Stimulated activated CD4-positive, alpha-beta T cell treated with anti-CD3 and anti-CD28 coated beads, Interleukin-1b, Interleukin-23, amount 100 ng/mL, for 24 hours (primary cell): ENCODE data around the gene MRPL44.

Experiments
- DNase-seq, 4 experiments: peaks; one replicate each; pipeline ENCODE4 v3.0.0-alpha.2; 2020; ENCODE audit warnings: low read depth in 4 of 4, low spot score in 1 of 4

The MRPL44 gene

GRCh38 chr2:223957092-223957851 is at the start of gene MRPL44:
TSS of gene MRPL44 (plus strand) at chr2:223957463. CDS start at chr2:223957473, 10 bp downstream.
- DNase-seq: peak; percentile 92 to 97 (median 96)

- DNase-seq: no peak
Observed at GRCh38 chr2:223908304-223908998, 48.8 kb upstream of the MRPL44 start.

DNA sequence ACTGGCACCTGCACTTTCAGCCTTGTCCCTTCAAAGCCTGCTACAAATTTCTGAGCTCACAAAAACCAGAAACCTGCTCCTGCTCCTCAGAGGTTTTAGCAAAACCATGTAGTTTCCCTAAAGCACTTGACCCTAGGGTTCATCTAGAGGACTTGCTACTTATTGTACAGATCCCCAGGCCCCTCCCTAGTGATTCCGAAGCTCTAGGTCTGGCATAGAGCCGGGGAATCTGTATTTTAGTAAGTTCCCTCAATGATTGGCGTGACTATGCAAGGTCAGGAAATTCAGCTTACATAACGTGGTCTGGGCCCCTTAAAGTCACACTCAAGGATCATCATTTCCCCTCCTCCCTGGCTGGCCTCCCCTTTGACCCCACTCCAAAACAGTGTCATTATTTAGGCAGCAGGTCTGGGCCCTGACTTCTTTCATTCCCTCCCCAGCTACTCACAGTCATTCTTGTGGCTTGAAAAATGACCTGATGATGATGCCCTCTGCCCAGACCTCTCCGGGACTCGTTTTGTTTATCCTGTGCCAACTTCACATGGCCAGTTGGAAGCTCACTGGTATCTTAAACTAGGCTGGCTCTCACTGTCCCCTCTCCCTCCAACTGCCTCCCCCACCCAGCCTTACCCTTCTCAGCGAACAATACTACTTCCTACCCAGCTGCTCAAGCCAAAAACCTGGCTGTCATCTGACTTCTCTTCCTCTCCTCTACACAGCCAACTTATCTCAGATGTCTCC is 48.1 kb upstream of the MRPL44 start:
- no peak for DNase-seq

GRCh38 chr2:223914324-223914723 is 42.9 kb upstream of the MRPL44 start:
- no peak for DNase-seq

- DNase-seq: no peak
Observed at GRCh38 chr2:223915071-223915470, 42.2 kb upstream of the MRPL44 start.

DNA sequence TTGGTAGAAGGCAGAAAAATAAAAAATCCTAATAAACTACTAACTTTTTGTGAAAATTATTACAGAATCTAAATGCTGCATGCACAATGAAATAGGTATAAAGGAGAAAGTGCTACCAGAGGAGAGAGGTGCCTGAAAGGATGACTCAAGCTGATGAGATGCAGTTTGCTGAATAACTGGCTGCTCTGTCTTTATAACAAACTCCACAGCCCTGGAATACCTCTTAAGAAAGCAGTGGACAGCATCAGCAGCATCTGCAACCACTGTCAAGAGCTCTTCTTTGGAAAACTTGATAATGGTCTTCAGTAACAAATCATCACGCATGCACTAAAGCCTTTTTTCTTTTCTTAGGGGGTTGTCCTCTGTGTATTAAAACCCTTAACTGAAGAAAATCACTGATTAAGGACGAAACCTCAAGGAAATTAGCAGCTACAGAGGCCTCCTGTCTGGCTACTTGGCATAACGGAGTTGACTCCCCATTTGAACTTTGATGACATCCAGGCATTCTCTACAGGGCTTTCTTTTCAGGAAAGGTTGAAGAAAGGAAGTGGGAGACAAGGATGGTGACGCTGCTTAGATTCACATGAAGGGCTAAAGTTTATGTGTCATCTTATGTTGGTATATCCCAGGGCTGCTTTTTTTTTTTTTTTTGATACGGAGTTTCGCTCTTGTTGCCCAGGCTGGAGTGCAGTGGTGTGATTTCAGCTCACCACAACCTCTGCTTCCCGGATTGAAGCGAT is 40.9 kb upstream of the MRPL44 start:
- DNase-seq: no peak

GRCh38 chr2:223918671-223919134 is 38.6 kb upstream of the MRPL44 start:
- DNase-seq: no peak

DNA sequence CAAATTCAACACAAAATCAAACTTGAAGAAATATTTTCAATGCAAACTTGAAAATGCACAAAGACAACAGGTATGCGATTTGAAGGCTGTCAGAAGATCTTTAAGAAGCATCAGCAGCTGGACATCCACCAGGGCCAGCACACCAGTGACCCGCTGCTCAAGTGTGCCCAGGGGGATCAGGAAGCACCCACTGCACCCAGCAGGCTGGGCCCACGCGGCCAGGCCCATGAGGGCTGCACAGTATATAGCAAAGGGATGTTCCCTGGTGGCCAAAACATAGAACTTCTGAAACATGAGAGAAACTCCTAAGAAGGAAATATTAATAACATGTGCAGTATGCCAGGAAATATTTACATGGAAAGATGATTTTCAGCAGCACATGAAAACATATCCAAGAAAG is 37.2 kb upstream of the MRPL44 start:
- DNase-seq: no peak

DNA sequence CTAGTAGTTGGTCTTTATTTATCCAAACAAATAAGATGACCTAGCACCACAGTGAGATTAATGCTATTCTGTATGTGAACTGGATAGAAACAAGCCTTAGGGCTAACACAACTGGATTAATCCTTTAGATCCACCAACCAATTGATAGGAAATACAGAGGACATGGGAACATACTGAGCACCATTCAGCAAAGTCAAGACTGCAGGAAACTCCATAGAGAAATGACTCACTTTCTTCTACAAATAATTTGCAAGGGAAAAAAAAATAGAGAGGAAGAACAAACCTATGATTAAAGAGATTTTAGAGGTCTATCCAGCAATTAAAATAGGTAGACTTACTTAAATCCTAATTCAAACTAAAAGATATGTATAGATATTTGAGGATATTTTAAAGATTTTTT is 36.1 kb upstream of the MRPL44 start:
- no peak for DNase-seq

DNA sequence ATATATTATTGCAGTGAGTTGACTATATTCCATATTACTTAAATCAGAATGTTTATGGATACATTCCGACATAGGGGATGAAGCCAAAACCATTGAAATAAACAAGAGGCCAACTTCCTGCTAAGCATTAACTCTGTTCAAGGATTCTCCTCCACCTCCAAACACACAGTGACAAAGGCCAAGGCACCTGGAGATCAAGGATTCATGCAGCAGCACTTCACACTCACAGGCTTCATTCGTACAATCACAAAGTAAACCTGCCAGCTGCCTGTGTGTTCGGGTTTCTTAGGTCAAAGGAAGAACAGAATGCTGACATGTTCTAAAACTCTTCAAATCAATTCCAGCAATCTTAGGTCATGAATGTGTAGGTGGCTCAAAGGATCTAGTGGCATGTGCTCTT is 35.0 kb upstream of the MRPL44 start:
- no peak for DNase-seq

DNA sequence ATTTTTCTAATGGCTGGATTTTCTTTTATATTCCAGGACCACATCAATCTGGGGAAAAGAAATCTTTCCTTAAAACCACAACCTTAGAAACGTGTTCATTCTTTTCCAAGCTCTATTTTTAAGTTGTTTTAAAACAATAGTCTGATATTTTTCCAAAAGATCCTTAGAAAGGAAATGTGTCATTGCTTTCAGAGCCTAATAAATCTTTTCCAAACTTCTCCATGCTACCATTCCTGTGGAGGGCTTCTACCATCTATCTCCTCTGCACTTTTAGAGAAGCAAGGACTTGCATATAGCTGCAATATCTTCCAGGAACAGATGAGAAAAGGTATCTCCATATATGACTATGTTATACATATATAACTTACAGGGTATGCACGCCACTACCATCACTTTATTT is 33.3 kb upstream of the MRPL44 start:
- DNase-seq: no peak

GRCh38 chr2:223925106-223925505 is 32.2 kb upstream of the MRPL44 start:
- DNase-seq: no peak

DNA sequence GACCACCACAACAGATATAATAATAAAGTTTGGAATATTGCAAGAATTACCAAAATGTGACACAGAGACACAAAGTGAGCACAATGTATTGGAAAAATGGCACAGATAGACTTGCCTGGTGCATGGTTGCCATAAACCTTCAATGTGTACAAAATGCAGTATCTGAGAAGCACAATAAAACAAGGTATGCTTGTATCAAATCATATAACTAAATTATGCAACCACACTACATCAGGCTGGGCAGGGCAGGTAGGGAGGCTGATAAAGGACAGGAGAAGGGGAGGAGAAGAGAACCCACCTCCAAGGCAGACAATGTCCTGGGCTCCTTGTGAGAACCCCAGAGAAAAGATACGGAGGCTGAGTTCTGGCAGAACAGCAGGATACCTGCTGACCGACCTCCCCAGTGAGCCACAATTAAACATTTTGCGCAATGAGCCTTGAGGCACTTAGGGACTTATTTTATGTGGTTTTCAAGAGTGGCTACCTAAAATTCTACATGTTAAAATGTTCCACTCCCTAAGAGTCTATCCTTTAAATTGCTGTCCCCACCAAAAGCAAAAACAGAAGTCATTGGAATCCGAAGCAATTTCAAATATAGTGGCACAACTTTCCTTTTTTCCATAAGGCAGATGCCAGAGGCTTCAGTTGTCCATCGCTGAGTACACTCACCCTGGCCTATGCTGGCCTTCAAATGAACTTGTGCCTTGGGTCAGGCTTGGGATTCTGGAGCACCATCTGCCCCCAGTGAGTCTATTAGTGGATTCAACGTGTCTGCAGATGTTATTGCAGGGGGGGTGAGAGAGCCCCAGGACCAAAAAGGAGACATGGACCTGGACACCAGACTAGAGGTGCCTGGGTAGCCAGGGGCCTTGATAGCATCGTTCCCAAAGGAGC is 28.9 kb upstream of the MRPL44 start:
- no peak for DNase-seq

DNA sequence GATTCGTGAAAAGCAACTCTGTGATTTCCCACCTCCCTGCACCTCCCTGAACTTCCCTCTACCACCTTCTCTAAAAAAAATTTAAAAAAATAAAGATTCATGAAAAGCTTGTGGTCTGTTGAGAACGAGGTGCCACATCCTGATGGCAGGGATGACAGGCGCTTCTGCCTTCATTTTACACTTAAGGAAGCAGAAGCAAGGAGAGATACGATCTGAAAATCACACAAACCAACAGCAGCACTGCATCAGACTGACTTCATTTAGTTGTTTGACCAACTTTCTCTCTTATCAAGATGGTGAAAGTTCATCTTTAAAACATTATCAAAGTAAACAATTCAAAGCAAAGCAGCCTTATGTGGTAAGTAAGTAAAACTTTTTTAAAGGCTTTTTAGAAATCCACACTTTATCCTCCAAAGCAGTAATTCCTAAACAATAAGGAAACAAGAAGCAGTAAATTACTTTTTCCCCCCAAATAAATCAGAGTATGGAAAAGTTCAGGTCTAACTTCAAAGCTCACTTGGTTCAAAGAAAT is 27.6 kb upstream of the MRPL44 start:
- no peak for DNase-seq

GRCh38 chr2:223930103-223930976 is 26.9 kb upstream of the MRPL44 start:
- no peak for DNase-seq

DNA sequence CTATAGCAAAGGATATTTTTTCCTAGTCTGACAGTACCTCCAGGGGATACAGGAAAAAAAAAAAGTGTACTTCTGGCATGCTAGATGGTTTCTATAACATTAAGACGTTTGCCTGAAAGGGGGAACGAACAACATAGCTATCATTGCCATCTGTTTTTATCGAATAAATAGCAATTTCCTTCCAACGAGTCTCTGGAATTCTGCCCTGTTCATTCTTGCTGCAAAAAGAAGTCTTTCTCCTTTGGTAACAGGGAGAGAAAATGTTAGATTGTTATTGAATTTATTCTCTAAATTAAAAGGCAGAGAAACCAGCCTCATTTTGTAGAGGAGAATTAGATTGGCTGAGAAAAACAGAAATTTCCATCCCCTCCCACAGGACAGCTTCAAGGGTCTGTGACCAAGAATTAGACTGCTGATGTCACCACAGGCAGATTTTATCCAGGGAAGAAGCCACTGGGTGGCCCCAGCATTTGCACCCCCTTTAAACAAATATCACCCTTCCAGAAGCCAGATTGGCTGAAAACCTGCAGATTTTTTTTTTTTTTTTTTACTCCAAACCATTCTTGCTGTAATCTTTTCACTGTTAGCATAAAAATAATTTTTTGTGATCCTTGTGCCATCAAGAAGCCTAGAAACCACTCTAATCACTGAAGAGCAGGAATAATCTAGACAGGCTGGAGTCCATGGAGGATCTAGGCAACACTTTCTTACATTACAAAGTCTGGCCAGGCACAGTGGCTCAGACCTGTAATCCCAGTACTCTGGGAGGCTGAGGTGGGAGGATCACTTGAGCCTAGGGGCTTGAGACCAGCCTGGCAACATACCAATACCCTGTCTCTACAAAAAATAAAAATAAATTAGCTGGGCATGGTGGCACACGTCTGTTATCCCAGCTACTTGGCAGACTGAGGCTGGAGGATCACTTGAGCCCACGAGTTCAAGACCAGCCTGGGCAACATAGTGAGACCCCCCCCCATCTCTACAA is 24.2 kb upstream of the MRPL44 start:
- no peak for DNase-seq

GRCh38 chr2:223934870-223935269 is 22.4 kb upstream of the MRPL44 start:
- no peak for DNase-seq
